Mucosa of rectum (tissue), 2 donors: ENCODE measurements around the gene KCNAB3.

ENCODE experiments used
- H3K27ac ChIP-seq, 2 donors: one replicate each; pipeline ENCODE4 v1.7.0; 2013; ENCODE audit warnings: inconsistent platforms in 2 of 2, low read depth in 2 of 2, low read length in 2 of 2
- H3K27me3 ChIP-seq, 2 donors: one replicate each; pipeline ENCODE4 v1.7.0; 2013; ENCODE audit warnings: low read length in 2 of 2; ENCODE audit not compliant: control insufficient read depth in 2 of 2, insufficient read depth in 2 of 2
- H3K36me3 ChIP-seq, 2 donors: one replicate each; pipeline ENCODE4 v1.7.0; 2013; ENCODE audit warnings: low read length in 2 of 2; ENCODE audit not compliant: control insufficient read depth in 2 of 2, insufficient read depth in 2 of 2
- H3K4me1 ChIP-seq, 2 donors: one replicate each; pipeline ENCODE4 v1.7.0; 2013; ENCODE audit warnings: low read length in 2 of 2, mild to moderate bottlenecking in 1 of 2; ENCODE audit not compliant: control insufficient read depth in 2 of 2, insufficient read depth in 2 of 2
- H3K4me3 ChIP-seq, 2 donors: one replicate each; pipeline ENCODE4 v1.7.0; 2013; ENCODE audit warnings: low read length in 2 of 2
- H3K9ac ChIP-seq, 2 donors: one replicate each; pipeline ENCODE4 v1.7.0; 2013; ENCODE audit warnings: low read length in 2 of 2, low read depth in 1 of 2, mild to moderate bottlenecking in 1 of 2
- H3K9me3 ChIP-seq, 2 donors: one replicate each; pipeline ENCODE4 v1.7.0; 2013; ENCODE audit warnings: low read length in 2 of 2; ENCODE audit not compliant: control insufficient read depth in 2 of 2
- donor health status: healthy.
- donor health status: Normal muscosa, but diverticular disease.

KCNAB3 gene

DNA sequence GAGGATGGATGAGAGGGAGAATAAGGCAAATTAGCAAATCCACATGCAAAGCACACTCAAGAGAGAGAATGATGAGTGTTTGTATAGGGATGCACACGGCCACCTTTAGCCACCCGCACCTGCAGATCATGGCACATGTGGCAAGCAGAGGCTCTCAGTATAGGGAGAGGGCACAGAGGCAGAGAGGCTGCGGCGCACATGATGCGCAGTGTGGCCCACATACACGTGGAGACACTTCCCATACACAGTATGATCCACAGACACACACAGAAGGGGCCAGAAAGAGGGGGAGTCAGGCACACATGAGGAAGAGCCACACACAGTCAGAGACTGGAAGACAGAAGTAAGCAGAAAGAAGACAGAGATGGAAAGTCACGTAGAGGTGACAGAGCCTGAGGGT is 47.6 kb downstream of the KCNAB3 start:
- Histone ChIP-seq H3K4me1 (peaks cover 20 to 39% of the 10 kb centered on the region in 2 donors), H3K36me3 (peaks cover 2 to 14% of the 10 kb centered on the region in 2 donors), H3K9ac (no peak overlapping the region), H3K4me3 (no peak overlapping the region), H3K27ac (peak overlapping the region in 1 of 2 donors; percentile 1), H3K27me3 (no peaks in the 10 kb centered on the region), H3K9me3 (no peaks in the 10 kb centered on the region)

DNA sequence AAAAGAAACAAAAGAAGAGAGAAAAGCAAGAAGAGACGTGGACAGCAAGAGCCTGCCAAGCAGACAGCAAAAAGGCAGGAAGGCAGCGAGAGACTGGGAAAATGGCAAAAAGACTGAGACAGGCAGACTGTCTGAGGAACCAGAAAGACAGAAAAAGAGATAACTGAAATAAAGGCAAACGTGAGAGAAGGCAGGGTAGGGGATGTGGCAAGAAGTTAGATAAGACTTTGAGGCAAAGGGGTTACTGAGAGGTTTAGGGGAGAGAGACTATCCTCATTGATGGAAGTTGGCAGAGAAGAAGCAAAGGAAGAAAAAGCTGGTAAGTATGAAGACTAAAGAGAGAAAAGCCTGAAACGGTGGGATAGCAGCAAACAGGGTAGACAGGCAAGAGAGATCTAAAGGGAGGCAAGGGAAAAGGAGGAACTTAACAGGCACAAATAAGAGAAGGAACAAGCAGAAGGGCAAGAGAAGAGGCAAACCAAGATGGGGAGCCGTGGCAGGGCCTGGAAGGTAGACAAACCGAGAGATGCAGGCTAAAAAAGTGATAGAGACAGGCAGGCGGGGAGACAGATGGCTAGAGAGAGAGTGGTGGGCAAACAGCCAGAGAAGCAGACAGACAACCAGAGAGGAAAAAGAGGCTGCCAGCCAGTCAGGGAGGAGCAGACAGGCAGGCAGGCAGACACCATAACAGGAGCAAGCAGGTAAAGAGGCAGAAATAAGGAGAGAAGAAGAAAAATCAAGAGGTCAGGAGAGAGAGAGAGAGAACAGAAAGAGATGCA is 48.2 kb downstream of the KCNAB3 start:
- no peaks in the 10 kb centered on the region for H3K9me3 ChIP-seq
- H3K4me1 ChIP-seq = peaks cover 16 to 33% of the 10 kb centered on the region in 2 donors
- peak overlapping the region in 1 of 2 donors; percentile 19 for H3K9ac ChIP-seq
- H3K27me3 ChIP-seq = no peaks in the 10 kb centered on the region
- H3K4me3 ChIP-seq = no peak overlapping the region
- peaks cover 2 to 14% of the 10 kb centered on the region in 2 donors for H3K36me3 ChIP-seq
- H3K27ac ChIP-seq = peak overlapping the region in 1 of 2 donors; percentile 6

DNA sequence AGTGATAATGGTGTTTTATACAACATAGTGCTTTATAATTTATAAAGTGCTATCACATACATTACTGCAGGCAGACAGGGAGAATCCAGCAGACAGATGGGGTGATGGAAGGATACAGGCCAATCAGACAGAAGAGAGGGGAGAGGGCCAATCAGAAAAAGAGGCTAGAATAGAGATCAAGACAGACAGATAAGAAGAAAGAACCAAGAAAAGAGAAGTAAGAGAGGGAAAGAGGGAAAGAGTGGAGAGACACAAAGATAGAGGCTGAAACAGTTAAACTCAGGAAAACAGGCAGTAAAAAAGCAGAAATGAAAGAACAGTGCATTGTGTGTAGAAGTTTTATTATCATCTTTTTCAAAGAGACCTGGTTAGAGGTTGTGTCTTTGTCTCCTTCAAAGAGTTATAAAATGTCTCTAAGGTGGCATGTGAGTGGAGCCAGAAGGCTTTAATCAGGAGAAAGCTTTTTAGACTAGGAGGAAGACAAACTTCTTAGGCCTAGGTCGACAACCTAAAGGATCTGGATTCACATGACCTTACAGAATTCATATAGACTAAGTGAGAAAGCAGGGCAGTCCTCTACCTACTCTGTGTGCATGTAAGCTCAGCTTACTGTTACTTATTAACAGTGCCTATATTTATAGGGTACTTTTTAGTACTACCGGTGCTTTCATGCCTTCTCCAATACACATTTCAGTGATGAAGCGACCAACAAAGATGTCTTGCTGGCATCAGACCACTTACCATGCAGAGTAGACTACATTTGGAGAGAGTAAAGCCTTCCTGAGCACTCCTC is 49.4 kb downstream of the KCNAB3 start:
- Histone ChIP-seq H3K36me3 (peaks cover 2 to 14% of the 10 kb centered on the region in 2 donors), H3K4me1 (peaks cover 10 to 24% of the 10 kb centered on the region in 2 donors), H3K9me3 (no peaks in the 10 kb centered on the region), H3K27me3 (no peaks in the 10 kb centered on the region), H3K4me3 (no peak overlapping the region), H3K9ac (peak overlapping the region in 1 of 2 donors; percentile 19), H3K27ac (no peak overlapping the region)

DNA sequence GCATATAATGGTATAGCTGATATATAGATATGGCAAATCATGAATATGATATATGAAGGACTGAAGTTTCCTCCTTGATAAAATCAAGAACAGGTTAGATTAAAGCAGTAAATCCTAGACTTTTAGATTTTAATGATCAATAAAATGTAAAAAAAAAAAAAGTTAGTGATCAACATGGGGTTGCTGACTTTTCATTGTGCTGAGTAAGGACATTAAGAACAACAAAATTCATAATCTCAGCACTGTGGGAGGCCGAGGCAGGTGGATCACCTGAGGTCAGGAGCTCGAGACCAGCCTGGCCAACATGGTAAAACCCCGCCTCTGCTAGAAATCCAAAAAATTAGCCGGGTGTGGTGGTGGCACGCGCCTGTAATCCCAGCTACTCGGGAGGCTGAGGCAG is 51.4 kb downstream of the KCNAB3 start:
- no peak overlapping the region for H3K27ac ChIP-seq
- H3K36me3 ChIP-seq = peaks cover 2 to 14% of the 10 kb centered on the region in 2 donors
- peaks cover 5 to 21% of the 10 kb centered on the region in 2 donors for H3K4me1 ChIP-seq
- H3K27me3 ChIP-seq = no peaks in the 10 kb centered on the region
- no peaks in the 10 kb centered on the region for H3K9me3 ChIP-seq
- no peak overlapping the region for H3K4me3 ChIP-seq
- no peak overlapping the region for H3K9ac ChIP-seq

DNA sequence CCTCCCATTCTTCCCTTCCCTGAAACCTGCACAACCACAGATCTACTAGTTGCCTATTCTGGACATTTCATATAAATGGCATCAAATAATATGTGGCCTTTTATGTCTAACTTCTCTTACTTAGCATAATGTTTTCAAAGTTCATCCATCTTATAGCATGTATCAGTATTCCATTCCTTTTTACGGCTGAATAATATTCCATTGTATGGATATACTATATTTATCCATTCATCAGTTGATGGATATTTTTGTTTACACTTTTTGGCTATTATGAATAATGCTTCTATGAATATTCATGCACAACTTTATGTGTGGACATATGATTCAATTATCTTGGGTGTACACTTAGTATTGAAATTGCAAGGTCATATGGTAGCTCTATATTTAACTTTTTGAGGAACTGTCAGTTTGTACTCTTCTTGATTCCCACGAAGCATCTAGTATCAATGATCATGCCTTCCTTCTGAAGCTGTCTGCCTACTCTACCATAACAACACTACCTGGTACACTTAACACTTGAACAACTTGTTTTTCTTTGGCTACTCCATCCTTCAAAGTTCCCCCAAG is 53.8 kb downstream of the KCNAB3 start:
- H3K9ac ChIP-seq = no peak overlapping the region
- peaks cover 0 to 9% of the 10 kb centered on the region in 2 donors for H3K4me1 ChIP-seq
- peaks cover 2 to 7% of the 10 kb centered on the region in 2 donors for H3K36me3 ChIP-seq
- H3K27me3 ChIP-seq = no peaks in the 10 kb centered on the region
- H3K4me3 ChIP-seq = no peak overlapping the region
- no peaks in the 10 kb centered on the region for H3K9me3 ChIP-seq
- no peak overlapping the region for H3K27ac ChIP-seq

DNA sequence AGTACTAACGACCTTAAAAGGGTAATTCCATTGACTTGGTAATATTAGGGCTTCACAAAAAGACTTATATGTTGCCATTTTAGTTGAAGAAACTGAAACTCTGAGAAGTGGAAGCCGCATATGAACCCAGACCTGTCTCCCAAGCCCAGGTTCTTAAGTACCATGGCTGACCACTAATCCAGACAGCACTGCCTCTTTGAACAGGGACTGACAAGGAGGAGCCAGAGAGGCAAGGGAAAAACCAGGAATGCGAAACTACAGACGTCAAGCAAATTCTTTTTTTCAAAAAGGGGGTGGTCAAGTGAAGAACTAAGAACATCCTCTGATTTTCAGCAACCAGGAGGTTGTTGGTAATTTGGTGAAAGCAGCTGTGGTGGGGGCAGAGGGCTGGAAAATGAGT is 56.6 kb downstream of the KCNAB3 start:
- no peaks in the 10 kb centered on the region for H3K36me3 ChIP-seq
- H3K4me1 ChIP-seq = peaks cover 0 to 2% of the 10 kb centered on the region in 2 donors
- H3K27me3 ChIP-seq = no peaks in the 10 kb centered on the region
- H3K27ac ChIP-seq = no peak overlapping the region
- H3K4me3 ChIP-seq = no peak overlapping the region
- no peaks in the 10 kb centered on the region for H3K9me3 ChIP-seq
- H3K9ac ChIP-seq = no peak overlapping the region
